Ascending aorta (tissue), 2 donors: ENCODE data around the gene KRT82. TPM values are rescaled to one million over a fixed set of nuclear protein-coding genes. Genes with fewer than 3 reads are reported as not detected.

Experiments used
- DNase-seq, 2 donors: peaks; one replicate each; pipeline ENCODE4 v3.0.0-alpha.2; 2019; ENCODE audit warnings: low spot score in 2 of 2
- H3K27ac ChIP-seq, 2 donors: fragments of 200-600 bp; sonication (generic); one replicate each; pipeline ENCODE4 v1.5.1; 2016 to 2017; ENCODE audit warnings: mild to moderate bottlenecking in 1 of 2
- H3K27me3 ChIP-seq: fragments of 200-600 bp; sonication (generic); one replicate; pipeline ENCODE4 v1.5.1; 2017
- H3K36me3 ChIP-seq, 2 donors: fragments of 200-600 bp; sonication (generic); one replicate each; pipeline ENCODE4 v1.5.1; 2016
- H3K4me1 ChIP-seq, 2 donors: fragments of 200-600 bp; sonication (generic); one replicate each; pipeline ENCODE4 v1.5.1; 2016 to 2017; ENCODE audit warnings: mild to moderate bottlenecking in 1 of 2
- H3K4me3 ChIP-seq, 2 donors: fragments of 200-600 bp; sonication (generic); one replicate each; pipeline ENCODE4 v1.5.1; 2016 to 2017; ENCODE audit warnings: mild to moderate bottlenecking in 1 of 2
- H3K9me3 ChIP-seq, 2 donors: fragments of 200-600 bp; sonication (generic); one replicate each; pipeline ENCODE4 v1.5.1; 2016
- intact Hi-C: fragments of 100-400 bp; cut with DNase I; formaldehyde crosslinking; loops from one replicate; pipeline ENCODE4 v1.15.1; 2023
- total RNA-seq: library from RNA; depleted of rRNA; stranded (reverse); fragments of >200 nt; gene quantifications from one replicate; pipeline ENCODE4 v1.1.0, GENCODE V29; 2016
- TF ChIP-seq, protein P1 (sequence below), 3 experiments: fragments of 200-600 bp in 2 of 3; fragments of 450-650 bp in 1 of 3; sonication (generic) in 2 of 3; IDR thresholded peaks; one replicate each; pipeline ENCODE4 v1.5.1; 2016 to 2019; ENCODE audit warnings: antibody characterized with exemption in 3 of 3, mild to moderate bottlenecking in 1 of 3, moderate library complexity in 1 of 3

Gene KRT82
- total RNA-seq, 1 donor from 2014 or later, result not detected

DNA sequence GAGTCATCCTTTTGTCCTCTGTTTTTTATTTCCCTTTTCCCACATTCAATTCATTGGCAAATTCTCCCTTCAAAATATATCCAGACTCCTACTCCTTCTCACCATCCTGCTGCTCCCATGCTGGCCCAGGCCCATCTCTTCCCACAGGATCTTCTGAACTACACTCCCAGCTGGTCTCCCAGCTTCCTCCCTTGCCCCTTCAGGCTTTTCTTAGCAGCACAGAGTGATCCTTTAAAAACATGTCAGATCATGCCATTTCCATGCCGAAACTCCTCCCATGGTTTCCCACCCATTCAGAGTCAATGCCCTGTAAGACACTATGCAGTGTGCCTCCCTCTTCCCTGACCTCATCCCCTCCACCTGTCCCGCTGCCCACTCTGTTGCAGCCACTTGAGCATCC, 18.3 kb downstream of the KRT82 start:
- intact Hi-C loops, result no loop called here

DNA sequence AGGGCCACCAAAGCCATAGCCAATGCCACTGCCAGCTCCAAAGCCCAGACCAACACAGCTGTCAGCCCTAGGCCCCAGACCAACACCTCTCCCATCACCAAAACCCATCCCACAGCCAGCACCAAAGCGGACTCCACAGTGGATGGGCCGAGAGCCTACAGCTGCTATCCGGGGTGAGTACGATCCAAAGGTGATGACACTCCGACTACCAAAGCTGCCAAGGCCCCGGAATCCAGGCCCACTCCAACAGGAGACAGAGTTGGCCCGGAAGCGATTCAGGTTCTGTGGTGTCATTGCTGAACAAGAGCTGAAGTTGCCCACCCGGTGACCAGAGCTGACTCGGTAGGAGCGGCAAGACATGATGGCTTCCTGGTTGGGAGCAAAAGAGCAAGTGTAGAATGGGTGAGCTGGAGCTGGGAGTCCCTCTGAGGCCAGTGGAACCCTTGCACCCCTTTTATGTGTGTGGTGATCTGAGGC, 20.9 kb downstream of the KRT82 start, which contains the start of gene KRT84:
Gene KRT84 (minus strand): TSS at position 427 of the 477 bp plus-strand sequence. CDS start 67 bp downstream, at position 360.
- no peak within 1 kb of the TSS for H3K27ac ChIP-seq
- DNase-seq, result no peak
- no peak within 1 kb of the TSS for H3K4me3 ChIP-seq
- TF ChIP-seq, protein P1, sequence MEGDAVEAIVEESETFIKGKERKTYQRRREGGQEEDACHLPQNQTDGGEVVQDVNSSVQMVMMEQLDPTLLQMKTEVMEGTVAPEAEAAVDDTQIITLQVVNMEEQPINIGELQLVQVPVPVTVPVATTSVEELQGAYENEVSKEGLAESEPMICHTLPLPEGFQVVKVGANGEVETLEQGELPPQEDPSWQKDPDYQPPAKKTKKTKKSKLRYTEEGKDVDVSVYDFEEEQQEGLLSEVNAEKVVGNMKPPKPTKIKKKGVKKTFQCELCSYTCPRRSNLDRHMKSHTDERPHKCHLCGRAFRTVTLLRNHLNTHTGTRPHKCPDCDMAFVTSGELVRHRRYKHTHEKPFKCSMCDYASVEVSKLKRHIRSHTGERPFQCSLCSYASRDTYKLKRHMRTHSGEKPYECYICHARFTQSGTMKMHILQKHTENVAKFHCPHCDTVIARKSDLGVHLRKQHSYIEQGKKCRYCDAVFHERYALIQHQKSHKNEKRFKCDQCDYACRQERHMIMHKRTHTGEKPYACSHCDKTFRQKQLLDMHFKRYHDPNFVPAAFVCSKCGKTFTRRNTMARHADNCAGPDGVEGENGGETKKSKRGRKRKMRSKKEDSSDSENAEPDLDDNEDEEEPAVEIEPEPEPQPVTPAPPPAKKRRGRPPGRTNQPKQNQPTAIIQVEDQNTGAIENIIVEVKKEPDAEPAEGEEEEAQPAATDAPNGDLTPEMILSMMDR (IDR thresholded peaks at IDR 0.05), result no peak
- H3K4me1 ChIP-seq, result no peaks in the 10 kb centered on the region
- no peaks in the 10 kb centered on the region for H3K36me3 ChIP-seq
- no peaks in the 10 kb centered on the region for H3K27me3 ChIP-seq
- intact Hi-C loops, result no loop called here
- no peaks in the 10 kb centered on the region for H3K9me3 ChIP-seq

More for the DNA sequence above, 18.3 kb downstream of the KRT82 start:
- TF ChIP-seq, protein P1 (IDR thresholded peaks at IDR 0.05), result no peak
- Histone ChIP-seq H3K4me3 (no peak overlapping the region), H3K36me3 (no peaks in the 10 kb centered on the region), H3K9me3 (no peaks in the 10 kb centered on the region), H3K27ac (no peak overlapping the region), H3K27me3 (no peaks in the 10 kb centered on the region), H3K4me1 (no peaks in the 10 kb centered on the region)
- DNase-seq, result no peak

DNA sequence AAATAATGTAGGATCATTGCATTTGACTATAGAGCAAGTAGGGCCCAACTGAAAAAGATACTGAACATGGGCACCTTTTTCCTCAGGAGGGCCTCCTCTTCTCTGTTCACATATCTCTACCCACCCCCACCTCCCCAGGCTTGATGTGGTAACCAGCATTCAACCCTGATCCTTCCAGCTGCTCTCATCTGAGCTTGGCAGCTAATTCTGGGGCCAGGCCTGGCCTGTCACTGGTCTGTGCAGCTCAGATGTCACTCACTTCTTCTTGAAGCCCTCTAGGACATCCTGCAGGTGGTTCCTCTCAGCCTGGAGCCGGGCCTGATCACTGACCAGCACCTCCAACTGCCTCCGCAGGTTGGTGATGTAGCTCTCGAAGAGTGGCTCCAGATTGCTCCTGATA, 22.8 kb downstream of the KRT82 start:
- TF ChIP-seq, protein P1 (IDR thresholded peaks at IDR 0.05), result no peak
- Histone ChIP-seq H3K9me3 (no peaks in the 10 kb centered on the region), H3K27me3 (no peaks in the 10 kb centered on the region), H3K4me1 (no peaks in the 10 kb centered on the region), H3K36me3 (no peaks in the 10 kb centered on the region), H3K27ac (no peak overlapping the region), H3K4me3 (no peak overlapping the region)
- DNase-seq, result no peak
- intact Hi-C loops, result no loop called here

DNA sequence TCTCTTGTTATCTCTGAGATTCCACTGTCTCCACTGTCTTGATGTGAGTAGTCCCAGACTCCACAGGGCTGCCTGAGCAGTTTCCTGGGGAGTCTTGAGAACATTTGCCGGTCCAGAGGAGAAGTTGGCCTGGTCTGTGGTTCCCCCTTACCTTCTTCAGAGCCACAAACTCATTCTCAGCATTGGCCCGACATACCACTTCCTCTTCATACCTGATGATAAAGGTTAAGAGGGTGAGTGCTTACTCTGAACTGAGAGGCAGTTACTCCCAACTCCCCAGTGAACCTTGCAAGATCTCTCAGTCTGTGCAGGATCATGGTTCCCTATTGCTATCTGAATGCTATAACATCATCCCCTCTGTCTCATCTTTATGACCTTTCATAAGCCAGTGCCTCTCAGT, 23.3 kb downstream of the KRT82 start:
- intact Hi-C loops, result no loop called here
- no peak for DNase-seq
- Histone ChIP-seq H3K27me3 (no peaks in the 10 kb centered on the region), H3K36me3 (no peaks in the 10 kb centered on the region), H3K9me3 (no peaks in the 10 kb centered on the region), H3K4me3 (no peak overlapping the region), H3K27ac (no peak overlapping the region), H3K4me1 (no peaks in the 10 kb centered on the region)
- TF ChIP-seq, protein P1 (IDR thresholded peaks at IDR 0.05), result no peak

DNA sequence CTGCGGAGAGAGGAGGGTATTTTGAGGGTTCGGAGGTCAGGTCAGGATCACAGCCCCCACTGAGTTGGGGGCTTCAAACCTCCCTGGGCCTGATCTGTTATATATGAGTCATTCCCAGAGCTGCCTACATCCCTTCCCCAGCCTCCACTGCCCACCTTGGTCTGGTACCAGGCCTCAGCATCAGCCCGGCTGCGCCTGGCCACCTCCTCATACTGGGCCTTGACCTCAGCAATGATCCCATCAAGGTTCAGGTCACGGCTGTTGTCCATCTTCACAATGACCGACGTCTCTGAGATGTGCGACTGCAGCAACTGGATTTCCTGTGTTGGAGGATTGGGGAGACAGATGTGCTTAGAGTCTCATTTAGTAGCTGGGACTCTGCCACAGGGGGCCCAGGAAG, 24.9 kb downstream of the KRT82 start:
- Histone ChIP-seq H3K27me3 (no peaks in the 10 kb centered on the region), H3K27ac (no peak overlapping the region), H3K4me1 (no peaks in the 10 kb centered on the region), H3K36me3 (no peaks in the 10 kb centered on the region), H3K4me3 (no peak overlapping the region), H3K9me3 (no peaks in the 10 kb centered on the region)
- intact Hi-C loops, result no loop called here
- DNase-seq, result no peak
- TF ChIP-seq, protein P1 (IDR thresholded peaks at IDR 0.05), result no peak

DNA sequence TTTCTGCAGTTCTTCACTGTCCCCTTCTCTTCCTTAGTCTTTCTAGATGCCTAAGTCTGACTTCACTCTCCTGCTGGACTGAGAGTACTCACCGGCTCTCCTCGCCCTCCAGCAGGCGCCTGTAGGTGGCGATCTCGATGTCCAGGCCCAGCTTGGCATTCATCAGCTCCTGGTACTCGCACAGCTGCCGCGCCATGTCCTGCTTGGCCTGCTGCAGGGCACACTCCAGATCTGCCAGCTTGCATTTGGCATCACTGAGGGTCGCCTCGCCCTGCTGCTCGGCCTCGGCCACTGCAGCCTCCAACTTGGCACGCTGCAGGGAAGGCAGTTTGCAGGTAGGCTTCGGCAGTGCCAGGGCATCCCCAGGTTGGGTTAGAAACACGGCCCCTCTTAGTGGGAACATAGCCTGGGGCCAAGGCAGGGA, 25.9 kb downstream of the KRT82 start:
- intact Hi-C loops, result no loop called here
- no peaks in the 10 kb centered on the region for H3K4me1 ChIP-seq
- TF ChIP-seq, protein P1 (IDR thresholded peaks at IDR 0.05), result peak in 2 of 3 experiments; percentile 17 to 26
- H3K27ac ChIP-seq, result no peak overlapping the region
- H3K27me3 ChIP-seq, result no peaks in the 10 kb centered on the region
- no peak for DNase-seq
- H3K36me3 ChIP-seq, result no peaks in the 10 kb centered on the region
- H3K9me3 ChIP-seq, result no peaks in the 10 kb centered on the region
- no peak overlapping the region for H3K4me3 ChIP-seq
